Body of pancreas (tissue), 4 donors: Measurements from ENCODE around the gene PRTFDC1. TPM values are rescaled to one million over a fixed set of nuclear protein-coding genes. Genes with fewer than 3 reads are reported as not detected.
A peak's percentile ranks its signal among the peaks of the same experiment; 100 is the strongest.

ENCODE experiments used
- ATAC-seq: fragments of 150-250 bp; one replicate; pipeline ENCODE4 v1.9.1; 2016
- DNase-seq, 4 donors: peaks; one replicate each; pipeline ENCODE4 v3.0.0-alpha.2; 2019
- H3K27ac ChIP-seq, 4 donors: fragments of 200-600 bp; sonication (generic); 1 replicate in 3 of 4; 2 replicates in 1 of 4; pipeline versions ENCODE4 v1.5.1 to v1.6.1; 2016 to 2019; ENCODE audit warnings: mild to moderate bottlenecking in 1 of 4, mixed read lengths in 1 of 4, moderate library complexity in 1 of 4
- H3K27me3 ChIP-seq, 2 donors: fragments of 200-600 bp; sonication (generic); one replicate each; pipeline ENCODE4 v1.6.0; 2016; ENCODE audit warnings: mild to moderate bottlenecking in 1 of 2
- H3K36me3 ChIP-seq, 2 donors: fragments of 200-600 bp; sonication (generic); replicated peaks in 1 of 2; 2 replicates each; pipeline ENCODE4 v1.5.1; 2016; ENCODE audit warnings: low read depth in 2 of 2; ENCODE audit not compliant: insufficient read depth in 1 of 2
- H3K4me1 ChIP-seq: fragments of 200-600 bp; sonication (generic); one replicate; pipeline ENCODE4 v1.6.0; 2016
- H3K4me3 ChIP-seq, 2 donors: fragments of 200-600 bp; sonication (generic); 1 replicate in 1 of 2; 2 replicates in 1 of 2; pipeline ENCODE4 v1.5.1; 2016 to 2019
- H3K9me3 ChIP-seq, 3 donors: fragments of 200-600 bp; sonication (generic); 1 replicate in 2 of 3; 2 replicates in 1 of 3; pipeline ENCODE4 v1.5.1; 2016
- CTCF ChIP-seq, 7 experiments: fragments of 450-650 bp in 4 of 7; fragments of 200-600 bp in 3 of 7; sonication (generic) in 3 of 7; IDR thresholded peaks; one replicate each; pipeline ENCODE4 v1.5.1; 2016 to 2019; ENCODE audit warnings: antibody characterized with exemption in 7 of 7
- POLR2A ChIP-seq, 3 donors: fragments of 450-650 bp; IDR thresholded peaks; one replicate each; pipeline ENCODE4 v1.6.1; 2016; ENCODE audit warnings: antibody characterized with exemption in 3 of 3, mild to moderate bottlenecking in 2 of 3
- WGBS, 2 donors: methylation state at CpG; one replicate each; pipeline ENCODE4 v1.1.5; 2017; 5-methylcytosine and 5-hydroxymethylcytosine counted together
- intact Hi-C: fragments of 100-400 bp; cut with DNase I; formaldehyde crosslinking; loops from one replicate; pipeline ENCODE4 v1.15.1; 2023
- total RNA-seq, 2 donors: library from RNA; depleted of rRNA; stranded (reverse); fragments of >200 nt; gene quantifications; one replicate each; pipeline ENCODE4 v1.1.0, GENCODE V29; 2016

The PRTFDC1 gene
- total RNA-seq, 2 donors from 2014 or later = 6.5 to 14.2 TPM

- Histone ChIP-seq H3K4me3 (no peak overlapping the region), H3K27ac (no peak overlapping the region), H3K27me3 (no peaks in the 10 kb centered on the region), H3K36me3 (no peaks in the 10 kb centered on the region), H3K9me3 (no peaks in the 10 kb centered on the region), H3K4me1 (no peaks in the 10 kb centered on the region)
- TF ChIP-seq POLR2A (IDR thresholded peaks at IDR 0.05) (no peak), CTCF (IDR thresholded peaks at IDR 0.05) (no peak)
- intact Hi-C loops = no loop called here
- ATAC-seq (no peak), DNase-seq (peak in 1 of 4 donors; percentile 37)
- 74 to 85% methylated on average over 11 of the region's 11 CpGs for WGBS, 2 donors
These were observed 70.2 kb downstream of the PRTFDC1 start for GRCh38 chr10:24882047-24882698.

- H3K4me3 ChIP-seq = no peak overlapping the region
- no peak overlapping the region for H3K27ac ChIP-seq
- intact Hi-C loops = no loop called here
- TF ChIP-seq POLR2A (IDR thresholded peaks at IDR 0.05) = no peak
- TF ChIP-seq CTCF (IDR thresholded peaks at IDR 0.05) = no peak
- H3K36me3 ChIP-seq = no peaks in the 10 kb centered on the region
- H3K9me3 ChIP-seq = no peaks in the 10 kb centered on the region
- no peak for DNase-seq
- no peak for ATAC-seq
- H3K27me3 ChIP-seq = no peaks in the 10 kb centered on the region
- H3K4me1 ChIP-seq = no peaks in the 10 kb centered on the region
- 81 to 91% methylated on average over 5 of the region's 5 CpGs for WGBS, 2 donors
These were observed 72.5 kb downstream of the PRTFDC1 start for GRCh38 chr10:24879861-24880260.

GRCh38 chr10:24874133-24874532 lies 78.3 kb downstream of the PRTFDC1 start:
- H3K27me3 ChIP-seq = no peaks in the 10 kb centered on the region
- H3K4me3 ChIP-seq = no peak overlapping the region
- no peak for TF ChIP-seq CTCF (IDR thresholded peaks at IDR 0.05)
- TF ChIP-seq POLR2A (IDR thresholded peaks at IDR 0.05) = no peak
- H3K4me1 ChIP-seq = no peaks in the 10 kb centered on the region
- ATAC-seq (no peak), DNase-seq (no peak)
- H3K9me3 ChIP-seq = no peaks in the 10 kb centered on the region
- intact Hi-C loops = no loop called here
- no peak overlapping the region for H3K27ac ChIP-seq
- H3K36me3 ChIP-seq = no peaks in the 10 kb centered on the region

- WGBS, 2 donors = 61 to 71% methylated on average over 4 of the region's 4 CpGs
- Histone ChIP-seq H3K36me3 (no peaks in the 10 kb centered on the region), H3K9me3 (no peaks in the 10 kb centered on the region), H3K4me3 (no peak overlapping the region), H3K4me1 (no peaks in the 10 kb centered on the region), H3K27ac (peak overlapping the region in 1 of 4 donors; percentile 23), H3K27me3 (no peaks in the 10 kb centered on the region)
- TF ChIP-seq CTCF (IDR thresholded peaks at IDR 0.05) = no peak
- TF ChIP-seq POLR2A (IDR thresholded peaks at IDR 0.05) = peak in 1 of 3 donors; percentile 1
- DNase-seq (peak in 1 of 4 donors; percentile 60), ATAC-seq (peak; percentile 56)
- intact Hi-C loops = no loop called here
These were observed 79.1 kb downstream of the PRTFDC1 start for GRCh38 chr10:24873281-24873683.

DNA sequence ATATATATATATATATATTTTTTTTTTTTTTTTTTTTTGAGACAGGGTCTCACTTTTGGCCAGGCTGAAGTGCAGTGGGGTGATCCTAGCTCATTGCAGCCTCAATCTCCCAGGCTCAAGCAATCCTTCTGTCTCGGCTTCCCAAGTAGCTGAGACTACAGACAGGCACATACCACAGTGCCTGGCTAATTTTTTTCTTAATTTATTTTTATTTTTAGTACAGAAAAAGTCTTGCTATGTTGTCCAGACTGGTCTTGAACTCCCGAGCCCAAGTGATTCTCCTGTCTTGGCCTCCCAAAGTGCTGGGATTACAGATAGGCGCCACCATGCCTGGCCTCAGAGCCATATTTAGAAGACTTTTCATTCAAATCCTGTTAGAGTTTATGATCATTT lies 79.6 kb downstream of the PRTFDC1 start:
- no peak for TF ChIP-seq CTCF (IDR thresholded peaks at IDR 0.05)
- no peak for TF ChIP-seq POLR2A (IDR thresholded peaks at IDR 0.05)
- Histone ChIP-seq H3K4me3 (no peak overlapping the region), H3K36me3 (no peaks in the 10 kb centered on the region), H3K27me3 (no peaks in the 10 kb centered on the region), H3K27ac (no peak overlapping the region), H3K9me3 (no peaks in the 10 kb centered on the region), H3K4me1 (no peaks in the 10 kb centered on the region)
- intact Hi-C loops = no loop called here
- WGBS, 2 donors = 77 to 83% methylated on average over 3 of the region's 3 CpGs
- no peak for DNase-seq
- ATAC-seq = no peak
